ENCODE measurements around the gene MAEL.

MAEL gene

GRCh38 chr1:166988974-166989515, at the start of gene MAEL:
Gene MAEL, plus strand, starts transcription at chr1:166989280. Its CDS starts 73 bp downstream, at chr1:166989353.
- DNase-seq, result no peak

GRCh38 chr1:166939741-166940375, 49.2 kb upstream of the MAEL start:
- DNase-seq, result no peak

- DNase-seq, result peak; percentile 64
Observed at GRCh38 chr1:166944186-166944967, 44.7 kb upstream of the MAEL start.

- DNase-seq, result no peak
Observed at GRCh38 chr1:166947398-166948043, 41.6 kb upstream of the MAEL start.

- no peak for DNase-seq
Observed at GRCh38 chr1:166948856-166949350, 40.2 kb upstream of the MAEL start.

- DNase-seq, result no peak
Observed at GRCh38 chr1:166950156-166950555, 38.9 kb upstream of the MAEL start.

- DNase-seq, result no peak
Observed at GRCh38 chr1:166951050-166951449, 38.0 kb upstream of the MAEL start.

GRCh38 chr1:166952002-166952746, 36.9 kb upstream of the MAEL start:
- no peak for DNase-seq

- no peak for DNase-seq
Observed at GRCh38 chr1:166953491-166953890, 35.6 kb upstream of the MAEL start.

- DNase-seq, result peak; percentile 29
Observed at GRCh38 chr1:166956057-166956850, 32.8 kb upstream of the MAEL start.

- DNase-seq, result no peak
Observed at GRCh38 chr1:166956872-166957271, 32.2 kb upstream of the MAEL start.

GRCh38 chr1:166960858-166961474, 28.1 kb upstream of the MAEL start:
- DNase-seq, result no peak

- no peak for DNase-seq
Observed at GRCh38 chr1:166969074-166969677, 19.9 kb upstream of the MAEL start.

- DNase-seq, result no peak
Observed at GRCh38 chr1:166971252-166971651, 17.8 kb upstream of the MAEL start.

- no peak for DNase-seq
Observed at GRCh38 chr1:166972193-166972592, 16.9 kb upstream of the MAEL start.

GRCh38 chr1:166972826-166973225, 16.3 kb upstream of the MAEL start:
- no peak for DNase-seq

- DNase-seq, result peak; percentile 9
Observed at GRCh38 chr1:166974647-166975345, 14.3 kb upstream of the MAEL start.

GRCh38 chr1:166975361-166976129, 13.5 kb upstream of the MAEL start, which contains the start of gene ILDR2:
Gene ILDR2, minus strand, starts transcription at chr1:166975540. Its CDS starts 272 bp downstream, at chr1:166975268.
- peak; percentile 47 for DNase-seq

GRCh38 chr1:166977951-166978350, 11.1 kb upstream of the MAEL start:
- no peak for DNase-seq
